PC-9 (cell line): ENCODE measurements around the gene GXYLT2. TPM values are rescaled to one million over a fixed set of nuclear protein-coding genes. Genes with fewer than 3 reads are reported as not detected.

Experiments used
- BruUV-seq: library from RNA; stranded (reverse); fragments of 400-500 nt; replicated peaks from 2 replicates; lab custom pipeline; 2021; lab: Mats Ljungman, UMichigan
- CTCF ChIA-PET: fragments of 300-600 bp; sonication (Branson Sonifier 250); formaldehyde crosslinking; loops from one replicate; lab custom pipeline; 2022; ENCODE audit warnings: antibody characterized with exemption; lab: Charles Lee
- POLR2A ChIA-PET: fragments of 300-600 bp; sonication (Branson Sonifier 250); formaldehyde crosslinking; loops from one replicate; lab custom pipeline; 2022; ENCODE audit warnings: antibody characterized with exemption; ENCODE audit not compliant: unreplicated experiment; lab: Charles Lee
- DNase-seq, 2 experiments: peaks; one replicate each; pipeline versions ENCODE4 v3.0.0 to v3.0.0-alpha.2; 2015 to 2022; ENCODE audit warnings: mixed read lengths in 1 of 2
- H2AFZ ChIP-seq: fragments of 200-600 bp; sonication (generic); 2 replicates; pipeline ENCODE4 v1.8.1; 2017; ENCODE audit warnings: antibody characterized with exemption
- H3F3A ChIP-seq: fragments of 200-600 bp; sonication (generic); 2 replicates; pipeline ENCODE4 v1.8.1; 2017; ENCODE audit warnings: antibody characterized with exemption, mild to moderate bottlenecking, low read depth; ENCODE audit not compliant: insufficient read depth
- H3K27ac ChIP-seq: fragments of 200-600 bp; sonication (generic); 2 replicates; pipeline ENCODE4 v1.6.1; 2016; ENCODE audit warnings: mixed run types
- H3K27me3 ChIP-seq: fragments of 200-600 bp; sonication (generic); 2 replicates; pipeline ENCODE4 v1.6.1; 2016; ENCODE audit warnings: low read depth, mixed run types; ENCODE audit not compliant: insufficient read depth
- H3K36me3 ChIP-seq: fragments of 200-600 bp; sonication (generic); 2 replicates; pipeline ENCODE4 v1.6.1; 2016; ENCODE audit warnings: low read depth, mixed run types
- H3K4me1 ChIP-seq: fragments of 200-600 bp; sonication (generic); replicated peaks from 2 replicates; pipeline ENCODE4 v1.6.1; 2016; ENCODE audit warnings: mixed run types; ENCODE audit not compliant: insufficient read depth
- H3K4me2 ChIP-seq: fragments of 200-600 bp; sonication (generic); 2 replicates; pipeline ENCODE4 v1.6.1; 2017; ENCODE audit warnings: mixed run types
- H3K4me3 ChIP-seq: fragments of 200-600 bp; sonication (generic); 2 replicates; pipeline ENCODE4 v1.6.1; 2016; ENCODE audit warnings: mixed run types
- H3K79me2 ChIP-seq: fragments of 200-600 bp; sonication (generic); 2 replicates; pipeline ENCODE4 v1.6.1; 2017; ENCODE audit warnings: low read depth, mixed run types
- H3K9me2 ChIP-seq: fragments of 200-600 bp; sonication (generic); 2 replicates; pipeline ENCODE4 v1.8.1; 2017; ENCODE audit warnings: mild to moderate bottlenecking; ENCODE audit not compliant: insufficient read depth
- H3K9me3 ChIP-seq: fragments of 200-600 bp; sonication (generic); 2 replicates; pipeline ENCODE4 v1.8.1; 2016; ENCODE audit warnings: low read depth; ENCODE audit not compliant: insufficient read depth
- H4K20me1 ChIP-seq: fragments of 200-600 bp; sonication (generic); 2 replicates; pipeline ENCODE4 v1.8.1; 2017; ENCODE audit not compliant: insufficient read depth
- CTCF ChIP-seq: fragments of 200-600 bp; sonication (generic); conservative IDR thresholded peaks from 2 replicates; pipeline ENCODE4 v1.6.1; 2017; ENCODE audit warnings: mixed run types, antibody characterized with exemption, mild to moderate bottlenecking, moderate library complexity
- EZH2 ChIP-seq: fragments of 200-600 bp; sonication (generic); IDR thresholded peaks from 2 replicates; pipeline ENCODE4 v1.8.0; 2017; ENCODE audit warnings: antibody characterized with exemption, low read depth
- intact Hi-C: fragments of 100-400 bp; cut with micrococcal nuclease; formaldehyde crosslinking; loops from one replicate; pipeline ENCODE4 v1.10.0; 2022; ENCODE audit not compliant: unreplicated experiment
- total RNA-seq: library from RNA; stranded (reverse); gene quantifications from 2 replicates; pipeline ENCODE4 v1.2.3, GENCODE V29; 2021

GXYLT2 gene
- total RNA-seq, 1 experiment from 2014 or later: 2.9 TPM

GRCh38 chr3:72947715-72948490 lies 60.1 kb downstream of the GXYLT2 start:
- no peaks in the 10 kb centered on the region for H3K9me3 ChIP-seq
- no peak overlapping the region for H3K4me3 ChIP-seq
- no peaks in the 10 kb centered on the region for H4K20me1 ChIP-seq
- H3K36me3 ChIP-seq: no peaks in the 10 kb centered on the region
- BruUV-seq: no TSS peak
- no peaks in the 10 kb centered on the region for H3K79me2 ChIP-seq
- peaks cover 13% of the 10 kb centered on the region for H3K4me1 ChIP-seq
- no peak for TF ChIP-seq CTCF
- no peak for TF ChIP-seq EZH2
- DNase-seq: no peak
- no peak overlapping the region for H2AFZ ChIP-seq
- ChIA-PET CTCF (no interaction called here), POLR2A (no interaction called here)
- no peaks in the 10 kb centered on the region for H3K27me3 ChIP-seq
- no peaks in the 10 kb centered on the region for H3F3A ChIP-seq
- H3K4me2 ChIP-seq: no peak overlapping the region
- H3K9me2 ChIP-seq: no peaks in the 10 kb centered on the region
- intact Hi-C loops: no loop called here
- no peak overlapping the region for H3K27ac ChIP-seq

GRCh38 chr3:72949016-72949415 lies 61.2 kb downstream of the GXYLT2 start:
- no peak overlapping the region for H3K27ac ChIP-seq
- no peak overlapping the region for H3K4me3 ChIP-seq
- H3F3A ChIP-seq: no peaks in the 10 kb centered on the region
- H3K36me3 ChIP-seq: no peaks in the 10 kb centered on the region
- H4K20me1 ChIP-seq: no peaks in the 10 kb centered on the region
- no peaks in the 10 kb centered on the region for H3K27me3 ChIP-seq
- POLR2A ChIA-PET: no interaction called here
- CTCF ChIA-PET: no interaction called here
- peaks cover 24% of the 10 kb centered on the region for H3K4me1 ChIP-seq
- no peak for DNase-seq
- BruUV-seq: no TSS peak
- intact Hi-C loops: no loop called here
- no peak overlapping the region for H3K4me2 ChIP-seq
- H3K9me3 ChIP-seq: no peaks in the 10 kb centered on the region
- no peaks in the 10 kb centered on the region for H3K9me2 ChIP-seq
- no peak overlapping the region for H2AFZ ChIP-seq
- H3K79me2 ChIP-seq: no peaks in the 10 kb centered on the region
- TF ChIP-seq EZH2 (no peak), CTCF (no peak)

GRCh38 chr3:72950372-72950771 lies 62.5 kb downstream of the GXYLT2 start:
- intact Hi-C loops: no loop called here
- ChIA-PET POLR2A (no interaction called here), CTCF (no interaction called here)
- Histone ChIP-seq H3K9me2 (no peaks in the 10 kb centered on the region), H3K79me2 (no peaks in the 10 kb centered on the region), H3F3A (no peaks in the 10 kb centered on the region), H3K4me2 (no peak overlapping the region), H4K20me1 (no peaks in the 10 kb centered on the region), H3K4me3 (no peak overlapping the region), H3K9me3 (no peaks in the 10 kb centered on the region), H3K4me1 (peaks cover 24% of the 10 kb centered on the region), H2AFZ (no peak overlapping the region), H3K27ac (no peak overlapping the region), H3K27me3 (no peaks in the 10 kb centered on the region), H3K36me3 (no peaks in the 10 kb centered on the region)
- DNase-seq: no peak
- no TSS peak for BruUV-seq
- no peak for TF ChIP-seq CTCF
- no peak for TF ChIP-seq EZH2
